Measurements from ENCODE around the gene HARBI1.

HARBI1 gene

GRCh38 chr11:46630237-46630636 is 13.2 kb upstream of the HARBI1 start:
- TF ChIP-seq FOXP2 (optimal IDR thresholded peaks at IDR 0.05; ENCODE audit: borderline replicate concordance, extremely low read depth, extremely low read length, insufficient read depth), result no peak
- TF ChIP-seq TAF1 (IDR thresholded peaks at IDR 0.05; ENCODE audit: borderline replicate concordance, insufficient read depth, low read length), result no peak
- no peak for TF ChIP-seq POLR2AphosphoS5 (IDR thresholded peaks at IDR 0.05; ENCODE audit: low read depth, low read length)
- no peak for TF ChIP-seq SIN3A (IDR thresholded peaks at IDR 0.05; ENCODE audit: borderline replicate concordance, insufficient read depth, low read length)
- TF ChIP-seq, protein P1, sequence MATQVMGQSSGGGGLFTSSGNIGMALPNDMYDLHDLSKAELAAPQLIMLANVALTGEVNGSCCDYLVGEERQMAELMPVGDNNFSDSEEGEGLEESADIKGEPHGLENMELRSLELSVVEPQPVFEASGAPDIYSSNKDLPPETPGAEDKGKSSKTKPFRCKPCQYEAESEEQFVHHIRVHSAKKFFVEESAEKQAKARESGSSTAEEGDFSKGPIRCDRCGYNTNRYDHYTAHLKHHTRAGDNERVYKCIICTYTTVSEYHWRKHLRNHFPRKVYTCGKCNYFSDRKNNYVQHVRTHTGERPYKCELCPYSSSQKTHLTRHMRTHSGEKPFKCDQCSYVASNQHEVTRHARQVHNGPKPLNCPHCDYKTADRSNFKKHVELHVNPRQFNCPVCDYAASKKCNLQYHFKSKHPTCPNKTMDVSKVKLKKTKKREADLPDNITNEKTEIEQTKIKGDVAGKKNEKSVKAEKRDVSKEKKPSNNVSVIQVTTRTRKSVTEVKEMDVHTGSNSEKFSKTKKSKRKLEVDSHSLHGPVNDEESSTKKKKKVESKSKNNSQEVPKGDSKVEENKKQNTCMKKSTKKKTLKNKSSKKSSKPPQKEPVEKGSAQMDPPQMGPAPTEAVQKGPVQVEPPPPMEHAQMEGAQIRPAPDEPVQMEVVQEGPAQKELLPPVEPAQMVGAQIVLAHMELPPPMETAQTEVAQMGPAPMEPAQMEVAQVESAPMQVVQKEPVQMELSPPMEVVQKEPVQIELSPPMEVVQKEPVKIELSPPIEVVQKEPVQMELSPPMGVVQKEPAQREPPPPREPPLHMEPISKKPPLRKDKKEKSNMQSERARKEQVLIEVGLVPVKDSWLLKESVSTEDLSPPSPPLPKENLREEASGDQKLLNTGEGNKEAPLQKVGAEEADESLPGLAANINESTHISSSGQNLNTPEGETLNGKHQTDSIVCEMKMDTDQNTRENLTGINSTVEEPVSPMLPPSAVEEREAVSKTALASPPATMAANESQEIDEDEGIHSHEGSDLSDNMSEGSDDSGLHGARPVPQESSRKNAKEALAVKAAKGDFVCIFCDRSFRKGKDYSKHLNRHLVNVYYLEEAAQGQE (IDR thresholded peaks at IDR 0.05; ENCODE audit: insufficient read depth in 1 of 2, low read depth in 2 of 2, low read length in 2 of 2), result no peak

- TF ChIP-seq, protein P1 (IDR thresholded peaks at IDR 0.05; ENCODE audit: insufficient read depth in 1 of 2, low read depth in 2 of 2, low read length in 2 of 2), result no peak
- no peak for TF ChIP-seq SIN3A (IDR thresholded peaks at IDR 0.05; ENCODE audit: borderline replicate concordance, insufficient read depth, low read length)
- no peak for TF ChIP-seq FOXP2 (optimal IDR thresholded peaks at IDR 0.05; ENCODE audit: borderline replicate concordance, extremely low read depth, extremely low read length, insufficient read depth)
- no peak for TF ChIP-seq TAF1 (IDR thresholded peaks at IDR 0.05; ENCODE audit: borderline replicate concordance, insufficient read depth, low read length)
- no peak for TF ChIP-seq POLR2AphosphoS5 (IDR thresholded peaks at IDR 0.05; ENCODE audit: low read depth, low read length)
Observed at GRCh38 chr11:46628961-46629360, 11.9 kb upstream of the HARBI1 start.

GRCh38 chr11:46625406-46625805 is 8.4 kb upstream of the HARBI1 start:
- TF ChIP-seq, protein P1 (IDR thresholded peaks at IDR 0.05; ENCODE audit: insufficient read depth in 1 of 2, low read depth in 2 of 2, low read length in 2 of 2), result no peak
- no peak for TF ChIP-seq FOXP2 (optimal IDR thresholded peaks at IDR 0.05; ENCODE audit: borderline replicate concordance, extremely low read depth, extremely low read length, insufficient read depth)
- no peak for TF ChIP-seq POLR2AphosphoS5 (IDR thresholded peaks at IDR 0.05; ENCODE audit: low read depth, low read length)
- TF ChIP-seq TAF1 (IDR thresholded peaks at IDR 0.05; ENCODE audit: borderline replicate concordance, insufficient read depth, low read length), result no peak
- no peak for TF ChIP-seq SIN3A (IDR thresholded peaks at IDR 0.05; ENCODE audit: borderline replicate concordance, insufficient read depth, low read length)

- TF ChIP-seq, protein P1 (IDR thresholded peaks at IDR 0.05; ENCODE audit: insufficient read depth in 1 of 2, low read depth in 2 of 2, low read length in 2 of 2), result no peak
- TF ChIP-seq SIN3A (IDR thresholded peaks at IDR 0.05; ENCODE audit: borderline replicate concordance, insufficient read depth, low read length), result no peak
- no peak for TF ChIP-seq POLR2AphosphoS5 (IDR thresholded peaks at IDR 0.05; ENCODE audit: low read depth, low read length)
- no peak for TF ChIP-seq TAF1 (IDR thresholded peaks at IDR 0.05; ENCODE audit: borderline replicate concordance, insufficient read depth, low read length)
- TF ChIP-seq FOXP2 (optimal IDR thresholded peaks at IDR 0.05; ENCODE audit: borderline replicate concordance, extremely low read depth, extremely low read length, insufficient read depth), result no peak
Observed at GRCh38 chr11:46618837-46619236, 1.8 kb upstream of the HARBI1 start.

- TF ChIP-seq POLR2AphosphoS5 (IDR thresholded peaks at IDR 0.05; ENCODE audit: low read depth, low read length) (no peak), TAF1 (IDR thresholded peaks at IDR 0.05; ENCODE audit: borderline replicate concordance, insufficient read depth, low read length) (no peak), FOXP2 (optimal IDR thresholded peaks at IDR 0.05; ENCODE audit: borderline replicate concordance, extremely low read depth, extremely low read length, insufficient read depth) (no peak), SIN3A (IDR thresholded peaks at IDR 0.05; ENCODE audit: borderline replicate concordance, insufficient read depth, low read length) (no peak)
- TF ChIP-seq, protein P1 (IDR thresholded peaks at IDR 0.05; ENCODE audit: insufficient read depth in 1 of 2, low read depth in 2 of 2, low read length in 2 of 2), result no peak
Observed at GRCh38 chr11:46617972-46618314, 916 bp upstream of the HARBI1 start.

Data from PFSK-1 (cell line).